DMS 273 treated with DMSO at 0.1 percent for 48 hours (cell line): ENCODE measurements around the gene METTL2A.
"Not testable (repeated sequence)": the region's sequence is repeated elsewhere in the genome, so short reads cannot be mapped to it uniquely, and the experiment has no call there.

Experiments
- DNase-seq: peaks from one replicate; lab custom pipeline; 2025; lab: John Stamatoyannopoulos, UW

The METTL2A gene

DNA sequence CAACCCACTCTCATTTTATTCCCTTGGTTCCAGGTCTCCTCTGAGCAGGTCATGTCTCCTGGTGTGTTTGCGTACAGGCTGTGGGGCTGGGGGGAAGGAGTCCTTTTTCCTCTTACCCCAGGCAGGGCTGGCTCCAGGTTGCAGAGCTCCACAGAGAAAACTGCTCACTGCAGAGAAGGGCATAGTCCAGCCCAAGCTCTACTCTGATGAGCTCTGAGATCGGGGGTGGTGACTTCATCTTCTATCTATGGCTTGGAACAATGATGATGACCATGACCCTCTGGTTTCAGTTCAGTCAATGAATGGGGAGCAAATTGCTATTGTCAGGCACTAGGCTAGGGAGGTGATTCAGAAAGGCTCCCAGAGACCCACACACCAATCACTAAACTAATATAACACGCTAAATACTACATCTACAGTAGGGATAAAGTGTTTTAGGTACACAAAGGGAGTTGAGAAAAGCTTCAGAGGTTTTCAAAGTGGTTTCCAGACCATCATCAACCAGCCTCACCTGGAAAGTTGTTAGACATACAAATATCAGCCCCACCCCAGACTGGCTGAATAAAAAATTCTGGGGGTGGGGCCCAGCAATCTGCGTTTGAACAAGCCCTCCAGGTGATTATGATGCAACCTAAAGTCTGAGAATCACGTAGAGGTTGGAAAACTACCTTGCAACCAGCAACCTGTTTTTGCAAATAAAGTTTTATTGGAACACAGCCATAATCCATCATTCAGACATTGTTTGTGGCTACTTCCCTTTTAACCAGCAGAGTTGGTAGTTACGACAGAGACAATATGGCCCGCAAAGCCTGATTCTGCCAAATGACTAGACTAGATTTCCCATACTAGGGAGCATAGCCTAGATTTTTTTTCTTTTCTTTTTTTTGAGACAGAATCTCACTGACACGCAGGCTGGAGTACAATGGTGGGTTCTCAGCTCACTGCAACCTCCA lies 49.6 kb downstream of the METTL2A start:
- DNase-seq, result not testable (repeated sequence)

GRCh38 chr17:62477111-62477510 lies 53.4 kb downstream of the METTL2A start:
- not testable (repeated sequence) for DNase-seq

DNA sequence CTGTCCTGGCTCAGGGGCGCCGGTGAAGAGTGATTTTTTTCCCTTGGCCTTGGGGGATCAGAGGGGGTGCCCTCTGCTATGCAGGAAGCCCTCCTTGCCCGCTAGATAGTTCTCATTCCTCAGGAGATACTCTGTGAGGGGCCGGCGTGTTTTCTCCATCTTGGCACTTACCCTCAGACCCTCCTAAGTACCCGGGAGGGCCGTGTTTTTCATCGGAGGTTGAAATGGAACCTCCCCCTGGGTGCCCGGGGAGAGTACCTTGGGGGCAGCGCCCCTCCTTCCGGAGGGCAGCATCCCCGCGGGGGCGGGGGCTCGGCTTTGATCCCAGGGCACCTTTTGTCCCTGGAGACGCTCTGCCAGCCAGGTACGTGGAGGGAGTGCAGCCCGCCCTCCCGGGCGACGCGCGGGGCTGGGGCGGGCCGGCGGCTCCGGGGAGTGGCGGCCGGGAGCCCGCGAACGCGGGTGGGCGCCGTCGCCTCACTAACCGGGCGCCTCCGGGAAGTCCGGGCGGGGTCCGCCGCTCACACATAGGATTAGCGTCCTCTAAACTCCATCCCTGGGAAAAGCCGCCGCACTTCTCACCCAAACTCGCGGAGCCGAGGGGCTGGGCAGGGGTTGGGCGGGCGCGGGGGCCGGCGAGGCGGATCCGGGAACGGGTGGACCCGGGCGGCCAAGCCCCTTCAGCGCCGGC lies 54.2 kb downstream of the METTL2A start:
- not testable (repeated sequence) for DNase-seq

DNA sequence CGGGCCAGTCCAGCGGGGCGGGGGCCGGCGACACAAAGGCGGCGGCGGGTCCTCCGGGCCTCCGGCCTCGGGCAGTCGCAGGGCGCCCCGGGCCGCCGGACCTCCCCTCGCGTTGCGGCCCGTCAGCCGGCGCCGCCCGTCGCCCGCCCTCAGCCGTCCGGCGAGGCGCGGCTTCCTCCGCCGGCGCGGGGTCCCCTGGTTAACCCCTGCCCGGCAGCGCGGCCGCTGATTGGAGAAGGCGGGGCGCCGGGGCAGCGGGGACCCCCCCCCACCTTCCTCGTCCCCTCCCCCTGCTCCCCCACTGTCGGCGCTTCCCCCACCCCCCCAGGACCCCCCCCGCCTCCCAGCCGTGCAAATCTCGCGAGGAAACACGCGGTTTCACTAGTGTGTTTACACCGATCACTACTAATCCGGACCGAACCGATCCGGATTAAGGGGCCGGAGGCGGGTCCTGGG lies 54.8 kb downstream of the METTL2A start, which contains the start of gene TLK2:
TLK2 (plus strand) TSS at position 402 of the 456 bp plus-strand sequence. CDS start 2,301 bp downstream, outside the sequence.
- DNase-seq, result no peak

DNA sequence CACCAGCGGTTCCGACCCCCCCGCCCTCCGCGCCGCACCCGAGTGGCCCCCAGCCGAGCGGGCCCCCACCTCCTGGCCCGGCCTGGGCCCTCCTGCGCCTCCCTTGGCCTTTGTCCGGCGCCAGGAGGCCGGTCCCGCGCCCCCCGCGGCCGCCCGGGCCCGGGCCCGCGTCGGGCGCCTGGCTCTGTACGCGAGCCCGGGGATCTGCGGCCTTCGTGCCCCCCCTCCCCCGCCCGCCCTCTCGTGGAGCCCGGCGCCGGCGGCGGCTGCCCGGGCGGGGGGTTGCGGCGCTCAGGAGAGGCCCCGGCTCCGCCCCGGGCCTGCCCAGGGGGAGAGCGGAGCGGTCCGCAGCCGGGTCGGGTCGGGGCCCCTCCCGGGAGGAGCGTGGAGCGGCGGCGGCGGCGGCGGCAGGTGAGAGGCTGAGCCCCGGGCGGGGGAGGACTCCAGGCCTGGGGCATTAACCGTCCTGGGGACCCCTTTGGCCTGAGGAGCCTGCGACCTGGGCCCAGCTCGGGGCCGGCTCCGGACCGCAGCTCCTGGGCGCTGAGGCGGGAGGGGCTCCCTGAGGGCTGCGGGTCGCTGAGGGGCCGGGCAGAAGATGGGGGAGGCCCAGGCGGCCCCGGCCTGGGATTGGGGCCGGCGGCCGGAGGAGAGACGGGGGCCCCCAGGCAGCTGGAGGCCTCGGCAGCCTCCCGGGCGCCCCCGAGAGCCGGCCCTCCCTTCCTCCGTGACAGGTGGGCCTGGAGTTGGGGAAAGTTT lies 55.4 kb downstream of the METTL2A start:
- not testable (repeated sequence) for DNase-seq

GRCh38 chr17:62479639-62480258 lies 56.1 kb downstream of the METTL2A start:
- DNase-seq, result not testable (repeated sequence)

- not testable (repeated sequence) for DNase-seq
These were observed 58.9 kb downstream of the METTL2A start for GRCh38 chr17:62482553-62482952.

GRCh38 chr17:62490990-62491389 lies 67.3 kb downstream of the METTL2A start:
- DNase-seq, result not testable (repeated sequence)

DNA sequence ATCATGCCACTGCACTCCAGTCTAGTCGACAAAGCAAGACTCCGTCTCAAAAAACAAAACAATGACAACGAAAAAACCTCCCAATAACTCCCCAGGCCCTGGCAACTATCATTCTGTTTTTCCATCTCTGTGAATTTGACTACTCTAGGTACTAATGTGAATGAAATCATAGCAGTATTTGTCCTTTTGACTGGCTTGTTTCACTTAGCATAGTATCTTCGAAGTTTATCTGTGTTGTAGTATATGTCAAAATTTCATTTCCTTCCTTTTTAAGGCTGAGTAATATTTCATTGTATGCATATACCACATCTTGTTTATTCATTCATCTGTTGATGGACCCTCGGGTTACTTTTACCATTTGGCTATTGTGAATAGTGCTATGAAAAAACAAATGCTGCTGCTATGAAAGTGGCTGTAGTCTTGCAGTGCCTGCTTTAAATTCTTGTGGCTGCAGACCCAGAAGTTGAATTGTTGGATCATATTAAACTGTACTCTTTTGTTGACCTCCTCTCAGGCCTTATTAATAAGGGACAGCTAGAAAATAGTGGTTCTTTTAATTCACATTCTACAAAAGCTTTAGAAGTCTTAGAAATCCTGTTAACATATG lies 69.5 kb downstream of the METTL2A start:
- not testable (repeated sequence) for DNase-seq

DNA sequence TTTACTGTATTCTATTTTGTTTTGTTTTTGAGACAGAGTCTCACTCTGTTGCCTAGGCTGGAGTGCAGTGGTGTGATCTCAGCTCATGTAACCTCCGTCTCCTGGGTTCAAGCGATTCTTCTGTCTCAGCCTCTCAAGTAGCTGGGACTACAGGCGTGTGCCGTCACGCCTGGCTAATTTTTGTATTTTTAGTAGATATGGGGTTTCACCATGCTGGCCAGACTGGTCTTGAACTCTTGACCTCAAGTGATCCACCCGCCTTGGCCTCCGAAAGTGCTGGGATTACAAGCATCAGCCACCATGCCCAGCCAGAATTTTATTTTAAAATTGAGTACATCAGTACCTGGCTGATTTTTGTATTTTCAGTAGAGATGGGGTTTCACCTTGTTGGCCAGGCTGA lies 70.4 kb downstream of the METTL2A start:
- DNase-seq, result not testable (repeated sequence)

GRCh38 chr17:62496344-62496743 lies 72.6 kb downstream of the METTL2A start:
- DNase-seq, result not testable (repeated sequence)

- not testable (repeated sequence) for DNase-seq
These were observed 75.1 kb downstream of the METTL2A start for GRCh38 chr17:62498796-62499195.
